ENCODE measurements around the gene CYP24A1.

Gene CYP24A1

DNA sequence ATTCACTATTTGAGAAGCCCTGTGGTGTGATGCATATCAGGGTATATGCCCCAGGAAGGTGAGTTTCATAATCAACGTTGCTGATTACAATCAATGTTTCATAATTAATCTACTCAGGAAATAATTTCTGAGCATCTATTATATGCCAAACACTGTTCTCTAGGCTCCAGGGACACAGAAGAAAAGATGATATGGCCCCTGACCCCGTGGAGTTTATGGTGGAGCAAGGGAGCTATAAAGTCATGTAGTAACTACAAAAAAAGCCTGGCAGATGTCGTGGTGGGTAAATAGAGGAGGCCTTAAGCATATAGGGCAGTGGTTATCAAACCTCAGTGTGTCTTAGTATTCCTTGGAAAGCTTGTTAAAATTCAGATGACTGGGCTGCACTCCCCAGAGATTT lies 63.3 kb downstream of the CYP24A1 start:
- no peak for DNase-seq

DNA sequence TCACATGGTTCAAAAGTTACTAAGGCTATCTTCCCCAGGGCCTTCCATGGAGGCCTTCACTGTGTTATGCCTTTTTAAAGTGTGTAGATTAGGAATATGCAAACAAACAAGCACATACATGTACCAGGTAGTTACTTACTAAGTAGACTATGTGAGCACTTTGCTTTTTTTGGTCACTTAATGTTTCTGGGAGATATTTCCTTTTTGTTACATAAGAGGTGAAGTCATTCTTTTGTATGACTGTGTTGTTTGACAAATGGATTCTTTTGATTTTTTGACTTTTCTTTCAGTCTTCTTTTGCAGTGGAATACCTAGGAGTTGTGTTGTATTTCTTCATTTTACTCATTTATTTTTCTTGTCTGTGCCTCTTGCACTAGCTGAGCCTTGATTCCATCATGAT lies 63.7 kb downstream of the CYP24A1 start:
- DNase-seq: no peak

GRCh38 chr20:54108817-54109216 lies 65.0 kb downstream of the CYP24A1 start:
- no peak for DNase-seq

GRCh38 chr20:54108326-54108642 lies 65.5 kb downstream of the CYP24A1 start:
- no peak for DNase-seq

GRCh38 chr20:54107600-54108325 lies 66.0 kb downstream of the CYP24A1 start:
- DNase-seq: no peak

DNA sequence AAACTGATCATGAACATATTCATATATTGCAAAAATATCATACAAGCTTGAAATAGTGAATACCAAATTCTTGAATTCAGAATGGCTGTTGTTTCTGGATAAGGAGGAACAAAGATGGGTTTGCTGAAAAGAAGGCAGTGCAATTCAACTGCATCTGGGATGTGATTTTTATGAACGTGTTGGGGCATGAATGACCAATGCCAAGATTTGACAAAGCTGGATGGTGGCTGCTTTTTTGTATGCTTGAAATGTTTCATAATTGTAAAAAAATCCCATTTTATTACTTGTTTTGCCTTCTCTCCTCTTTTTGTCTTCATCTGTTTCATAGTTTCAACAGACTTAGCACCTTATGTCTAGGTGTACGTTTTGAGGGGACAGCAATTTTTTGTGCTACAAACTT lies 66.6 kb downstream of the CYP24A1 start:
- no peak for DNase-seq

DNA sequence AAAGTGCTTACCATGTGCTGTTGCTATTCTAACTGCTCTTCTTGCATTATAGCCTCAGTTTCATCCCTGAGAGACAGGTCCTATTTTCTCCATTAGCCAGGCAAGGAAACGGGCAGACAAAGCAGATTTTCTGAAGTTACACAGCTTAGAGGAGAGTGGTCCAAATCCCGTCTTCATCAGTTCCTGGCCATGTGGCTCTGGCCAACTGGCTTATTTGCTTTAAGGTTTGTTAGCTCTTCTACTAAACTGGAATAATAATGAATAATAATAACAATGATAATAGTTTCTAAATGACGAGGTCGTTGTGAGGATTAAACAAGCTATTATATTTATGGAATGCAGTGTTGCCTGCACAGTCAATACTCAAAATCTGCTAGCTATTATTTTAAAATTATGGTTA lies 67.6 kb downstream of the CYP24A1 start:
- DNase-seq: no peak

DNA sequence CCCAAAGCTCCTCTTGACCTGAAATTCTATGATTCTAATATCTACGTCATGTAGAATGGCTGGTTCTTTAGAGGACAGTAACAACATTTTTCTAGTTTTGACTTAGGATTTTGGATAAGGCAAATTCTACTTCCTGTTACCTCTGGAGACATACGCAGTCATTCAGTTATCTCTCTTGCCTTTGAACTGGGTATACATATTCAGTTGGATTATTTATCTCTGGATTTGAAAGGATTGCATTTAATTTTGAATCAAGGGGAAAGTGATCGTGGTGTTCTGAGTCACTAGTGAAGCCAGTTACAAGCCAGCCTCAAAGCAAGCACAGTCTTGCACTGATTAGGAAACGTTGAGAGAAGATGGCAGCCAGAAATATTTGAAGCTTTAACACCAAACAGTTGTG lies 68.1 kb downstream of the CYP24A1 start:
- DNase-seq: no peak

GRCh38 chr20:54104781-54105180 lies 69.0 kb downstream of the CYP24A1 start:
- no peak for DNase-seq

DNA sequence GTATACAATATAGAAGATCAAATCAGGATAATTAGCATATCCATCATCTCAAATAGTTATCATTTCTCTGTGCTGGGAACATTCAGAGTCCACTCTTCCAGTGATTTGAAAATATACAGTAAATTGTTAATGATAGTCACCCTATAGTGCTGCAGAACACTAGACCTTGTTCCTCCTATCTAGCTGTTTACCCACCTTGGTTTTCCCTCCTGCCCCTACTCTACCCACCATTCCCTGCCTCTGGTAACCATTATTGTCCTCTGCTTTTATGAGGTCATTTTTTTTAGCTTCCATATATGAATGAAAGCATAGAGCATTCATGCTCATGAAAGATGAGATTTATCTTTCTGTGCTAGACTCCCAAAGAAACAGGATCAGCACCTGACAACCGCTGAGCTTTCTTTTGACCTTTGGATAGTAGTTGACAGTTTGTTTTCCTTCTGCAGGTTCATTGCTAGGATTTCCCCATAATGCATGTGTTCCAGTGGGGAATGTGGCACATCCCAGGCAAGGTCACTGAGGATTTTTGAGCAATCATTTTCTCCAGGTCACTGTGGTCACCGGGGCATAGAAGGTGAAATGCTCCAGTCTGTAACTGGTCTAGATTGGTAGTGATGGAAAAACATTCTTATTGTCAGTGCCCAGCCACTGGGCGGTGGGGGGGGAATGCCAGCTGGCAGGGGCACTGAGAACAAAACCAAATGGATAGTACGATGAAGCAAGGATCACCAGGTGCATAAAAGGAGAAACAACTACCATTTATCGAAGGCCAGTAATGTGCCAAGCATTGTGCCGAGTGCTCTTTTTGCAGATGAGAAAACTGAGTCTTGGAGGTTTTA lies 69.8 kb downstream of the CYP24A1 start:
- DNase-seq: no peak
